HG02678 (cell line): Measurements from ENCODE around the gene USP43.
"Not testable (repeated sequence)": the region's sequence is repeated elsewhere in the genome, so short reads cannot be mapped to it uniquely, and the experiment has no call there.

Experiments used
- ATAC-seq: cut with Tn5 transposase; IDR thresholded peaks from one replicate; pipeline ENCODE4 v1.9.1; 2021; ENCODE audit warnings: mild to moderate bottlenecking, moderate library complexity; ENCODE audit not compliant: unreplicated experiment

USP43 gene

GRCh38 chr17:9661027-9661426 is 15.7 kb downstream of the USP43 start:
- no peak for ATAC-seq

- ATAC-seq: not testable (repeated sequence)
Observed at GRCh38 chr17:9663511-9663910, 18.2 kb downstream of the USP43 start.

GRCh38 chr17:9666461-9667050 is 21.2 kb downstream of the USP43 start:
- ATAC-seq: no peak

GRCh38 chr17:9668517-9668916 is 23.2 kb downstream of the USP43 start:
- ATAC-seq: no peak

DNA sequence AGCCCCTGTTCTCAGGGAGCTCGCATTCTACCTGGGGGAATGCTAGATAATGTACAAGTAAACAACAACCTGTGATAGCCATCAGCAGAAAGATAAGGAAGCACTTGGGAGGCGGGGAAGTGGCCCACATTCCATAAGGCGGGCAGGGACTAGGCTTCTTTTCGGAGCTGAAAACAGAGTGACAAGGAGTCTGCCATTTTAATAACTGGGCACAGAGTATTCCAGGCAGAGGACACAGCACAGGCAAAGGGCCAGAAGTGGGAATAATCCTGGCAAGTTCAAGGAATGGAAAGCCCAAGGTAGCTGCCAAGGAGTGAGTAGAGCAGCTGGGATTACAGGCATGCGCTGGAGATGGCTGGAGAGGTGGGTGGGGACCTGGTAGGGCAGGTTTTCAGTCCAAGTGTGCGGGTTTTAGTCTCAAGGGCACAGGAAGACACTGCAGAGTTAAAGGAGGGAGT is 24.3 kb downstream of the USP43 start:
- ATAC-seq: no peak

DNA sequence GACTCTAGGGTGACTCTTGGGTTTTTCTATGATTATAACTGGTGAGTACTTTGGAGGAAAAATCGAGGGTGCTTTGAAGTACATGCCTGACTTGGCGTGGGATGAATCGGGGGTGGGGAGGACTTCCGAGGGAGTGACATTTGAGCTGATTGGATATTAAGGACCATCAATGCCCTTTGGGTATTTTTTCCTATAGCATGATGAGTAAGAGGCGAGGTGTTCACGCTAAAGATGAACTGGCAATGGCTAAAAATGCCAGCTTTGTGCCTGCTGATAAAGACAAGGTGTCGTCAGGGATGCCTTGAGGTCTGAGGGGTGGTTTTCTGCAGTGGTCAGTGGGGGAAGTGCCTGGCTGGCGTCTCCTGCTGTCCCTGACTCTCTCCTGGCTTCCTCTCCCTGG is 25.3 kb downstream of the USP43 start:
- ATAC-seq: no peak

DNA sequence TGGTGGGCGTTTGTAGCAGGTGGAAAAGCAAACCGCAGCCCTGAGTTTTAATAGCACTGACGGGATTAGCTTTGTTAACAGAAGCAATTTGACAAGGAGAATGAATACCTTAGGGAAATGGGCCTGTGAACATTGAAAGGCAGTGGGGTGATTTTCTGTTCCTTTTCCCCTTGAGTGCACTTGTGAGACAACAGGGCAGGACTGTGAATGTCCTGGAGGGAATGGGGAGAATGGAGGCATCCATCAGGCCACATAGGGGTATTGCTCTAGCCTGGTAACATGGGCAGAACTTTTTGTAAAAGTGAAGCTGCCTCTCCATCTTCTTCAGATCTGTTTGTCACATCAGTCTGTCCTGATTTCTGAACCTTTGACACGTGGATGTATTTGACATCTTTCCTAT is 26.2 kb downstream of the USP43 start:
- ATAC-seq: no peak

GRCh38 chr17:9672266-9672665 is 26.9 kb downstream of the USP43 start:
- no peak for ATAC-seq

DNA sequence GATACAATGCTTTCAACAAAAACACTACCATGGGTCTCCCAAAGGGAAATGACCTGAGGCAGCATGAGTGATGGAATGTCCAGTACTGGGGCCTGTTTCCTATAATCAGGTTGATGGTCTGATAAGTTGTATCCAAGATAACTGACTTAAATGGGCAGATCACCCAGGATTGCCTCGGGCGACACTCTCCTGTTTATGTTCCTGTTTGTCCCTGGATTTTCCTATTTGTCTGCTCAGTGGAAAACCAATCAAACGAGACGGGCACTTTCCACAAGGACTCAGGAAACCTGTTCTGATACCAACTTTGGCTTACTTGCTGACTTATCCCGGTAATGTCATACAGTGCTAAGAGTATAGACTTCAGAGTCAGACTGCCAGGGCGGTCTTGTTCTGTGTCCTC is 27.4 kb downstream of the USP43 start:
- ATAC-seq: no peak

GRCh38 chr17:9676084-9676483 is 30.8 kb downstream of the USP43 start:
- ATAC-seq: no peak

GRCh38 chr17:9676820-9677310 is 31.5 kb downstream of the USP43 start:
- no peak for ATAC-seq

DNA sequence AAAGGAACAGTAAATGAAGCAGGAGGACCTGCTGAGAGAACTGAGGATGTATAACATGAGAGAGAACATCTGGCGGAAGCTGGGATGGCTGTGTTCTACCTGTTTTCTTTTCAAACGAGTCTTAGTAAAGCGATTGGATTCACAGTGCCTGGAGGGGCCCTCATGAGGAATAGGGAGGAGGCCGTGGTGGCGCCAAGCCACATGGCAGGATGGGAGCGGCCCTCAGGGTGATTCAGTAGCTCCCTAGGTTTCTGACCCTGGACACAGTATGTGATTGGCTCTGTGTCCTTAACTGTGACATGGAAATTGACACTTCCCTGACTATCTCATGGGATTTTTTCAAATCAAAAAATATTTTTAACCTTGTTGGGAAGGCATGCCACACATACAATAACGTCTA is 32.1 kb downstream of the USP43 start:
- no peak for ATAC-seq

GRCh38 chr17:9677896-9678295 is 32.6 kb downstream of the USP43 start:
- ATAC-seq: no peak

DNA sequence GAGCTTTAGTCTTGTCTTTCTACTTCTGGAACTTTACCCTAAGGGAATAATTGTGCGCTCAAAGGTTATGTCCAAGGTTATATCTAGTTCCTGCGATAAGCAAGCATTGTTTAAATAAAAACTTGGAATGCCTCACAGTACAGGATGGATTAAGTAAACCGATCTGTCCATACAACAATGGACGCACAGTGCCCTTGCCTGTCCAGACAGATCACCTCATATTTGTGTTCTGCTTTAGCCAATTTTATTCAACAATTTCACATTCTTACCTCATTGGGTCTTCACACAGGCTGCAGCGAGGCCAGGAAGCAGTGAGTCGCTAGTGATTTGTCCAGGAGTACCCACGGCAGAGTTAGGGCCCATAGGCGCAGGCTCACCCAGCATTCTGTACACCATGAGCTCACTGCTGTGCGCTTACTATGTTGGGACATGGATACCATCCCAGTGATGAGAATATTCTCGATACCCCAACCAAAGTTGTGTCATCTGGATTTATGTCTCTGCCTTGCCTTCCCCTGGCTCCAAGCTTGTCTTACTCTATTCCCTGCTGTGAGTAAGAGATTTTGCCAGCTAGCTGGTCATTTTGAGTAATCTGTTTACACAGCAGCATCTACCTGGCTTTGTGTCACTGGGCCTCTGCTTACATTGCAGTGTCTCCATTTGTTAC is 39.8 kb downstream of the USP43 start:
- ATAC-seq: no peak

DNA sequence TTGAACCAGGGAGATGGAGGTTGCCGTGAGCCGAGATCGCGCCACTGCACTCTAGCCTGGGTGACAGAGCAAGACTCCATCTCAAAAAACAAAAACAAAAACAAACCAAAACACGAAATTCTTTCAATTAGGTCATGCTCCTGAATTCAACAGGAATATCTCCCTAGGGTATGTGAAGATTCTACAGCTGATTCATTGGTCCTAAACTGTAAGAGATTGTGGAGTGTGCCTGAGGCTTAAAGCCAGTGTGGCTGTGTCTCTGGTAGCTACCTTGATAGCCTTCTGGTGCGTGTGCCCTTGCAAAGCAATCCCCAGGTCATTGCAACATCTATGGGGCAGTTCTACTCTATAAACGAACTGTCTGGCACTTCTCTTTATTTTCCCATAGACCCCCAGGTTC is 48.4 kb downstream of the USP43 start:
- ATAC-seq: no peak

- no peak for ATAC-seq
Observed at GRCh38 chr17:9696279-9697044, 51.1 kb downstream of the USP43 start.

DNA sequence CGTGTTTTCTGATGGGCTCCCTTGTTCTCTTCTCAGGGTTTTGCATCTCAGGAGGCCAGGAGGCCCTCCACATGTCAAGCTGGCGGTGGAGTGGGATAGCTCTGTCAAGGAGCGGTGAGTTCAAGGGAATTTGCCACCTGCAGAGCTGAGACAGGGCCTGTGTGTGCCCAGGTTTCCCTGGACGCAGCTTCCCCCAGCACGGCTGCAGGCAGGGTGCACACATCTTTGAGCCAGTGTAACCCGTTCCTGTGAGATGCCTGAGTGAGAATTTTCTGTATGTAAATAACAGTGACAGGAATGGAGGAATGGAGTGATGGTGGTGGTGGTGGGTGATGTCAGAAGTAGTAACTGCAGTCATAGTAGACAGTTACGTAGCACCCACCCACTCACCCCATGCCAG is 54.8 kb downstream of the USP43 start:
- no peak for ATAC-seq

GRCh38 chr17:9700754-9701476 is 55.6 kb downstream of the USP43 start:
- no peak for ATAC-seq

DNA sequence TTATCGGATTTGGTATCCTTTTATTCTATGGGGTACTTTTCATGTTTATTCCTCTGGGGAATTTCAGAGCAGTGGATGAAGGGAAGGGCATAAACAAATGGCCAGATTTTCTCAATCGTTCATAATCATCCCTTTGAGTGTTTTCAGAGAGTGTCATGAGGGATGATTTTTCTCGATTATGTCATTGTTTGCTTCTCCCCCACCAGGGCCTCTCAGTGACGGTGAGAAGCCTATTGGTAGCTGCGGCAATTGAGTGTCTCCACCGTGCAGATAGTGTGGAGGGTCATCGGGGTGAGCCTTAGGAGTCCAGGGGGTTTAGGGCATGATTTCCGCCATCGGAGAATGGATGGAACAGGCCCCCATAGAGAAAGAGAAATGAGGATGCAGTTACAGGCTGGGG is 57.2 kb downstream of the USP43 start:
- ATAC-seq: no peak

GRCh38 chr17:9702914-9703780 is 57.8 kb downstream of the USP43 start:
- no peak for ATAC-seq

GRCh38 chr17:9703781-9704082 is 58.4 kb downstream of the USP43 start:
- no peak for ATAC-seq
